Eye (tissue), 1 donor: ENCODE measurements around the gene ABR.
"Not testable (repeated sequence)": the region's sequence is repeated elsewhere in the genome, so short reads cannot be mapped to it uniquely, and the experiment has no call there.

Source experiments
- DNase-seq: peaks from one replicate; pipeline ENCODE4 v3.0.0-alpha.2; 2015

The ABR gene

GRCh38 chr17:1090465-1091189 lies 89.2 kb downstream of the ABR start:
- no peak for DNase-seq

GRCh38 chr17:1089915-1090314 lies 89.9 kb downstream of the ABR start:
- no peak for DNase-seq

GRCh38 chr17:1087381-1088241 lies 92.2 kb downstream of the ABR start:
- DNase-seq: peak; percentile 81

GRCh38 chr17:1083451-1084187 lies 96.2 kb downstream of the ABR start:
- peak; percentile 88 for DNase-seq

GRCh38 chr17:1082579-1082978 lies 97.2 kb downstream of the ABR start:
- DNase-seq: no peak

GRCh38 chr17:1078831-1079561 lies 100.8 kb downstream of the ABR start:
- DNase-seq: peak; percentile 89

GRCh38 chr17:1077986-1078711 lies 101.6 kb downstream of the ABR start:
- peak; percentile 50 for DNase-seq

GRCh38 chr17:1077581-1077985 lies 102.2 kb downstream of the ABR start:
- DNase-seq: no peak

GRCh38 chr17:1076982-1077302 lies 102.8 kb downstream of the ABR start:
- DNase-seq: no peak

GRCh38 chr17:1076299-1076981 lies 103.3 kb downstream of the ABR start:
- no peak for DNase-seq

- peak; percentile 44 for DNase-seq
These were observed 104.7 kb downstream of the ABR start for GRCh38 chr17:1074886-1075605.

GRCh38 chr17:1073963-1074625 lies 105.7 kb downstream of the ABR start:
- not testable (repeated sequence) for DNase-seq

- DNase-seq: peak; percentile 44
These were observed 106.4 kb downstream of the ABR start for GRCh38 chr17:1073241-1073962.

GRCh38 chr17:1072551-1072961 lies 107.2 kb downstream of the ABR start:
- DNase-seq: no peak

- no peak for DNase-seq
These were observed 108.5 kb downstream of the ABR start for GRCh38 chr17:1071103-1071825.

GRCh38 chr17:1070411-1070810 lies 109.4 kb downstream of the ABR start:
- DNase-seq: no peak

- no peak for DNase-seq
These were observed 109.9 kb downstream of the ABR start for GRCh38 chr17:1069847-1070246.

- DNase-seq: no peak
These were observed 111.4 kb downstream of the ABR start for GRCh38 chr17:1068356-1068755.
